Activated B cell treated with CpG ODN at 0.5 μM for 24 hours (primary cell): ENCODE data around the gene DRC1. TPM values are rescaled to one million over a fixed set of nuclear protein-coding genes. Genes with fewer than 3 reads are reported as not detected.
A peak's percentile ranks its signal among the peaks of the same experiment; 100 is the strongest.

Experiments used
- ATAC-seq: fragments of 200-7000 bp; cut with Tn5 transposase; one replicate; pipeline ENCODE4 v1.10.0; 2021; ENCODE audit warnings: low read depth, mild to moderate bottlenecking, moderate library complexity
- CTCF ChIA-PET: fragments of 350-600 bp; sonication (Branson Sonifier 250); formaldehyde crosslinking; loops from one replicate; lab custom pipeline; 2021; ENCODE audit warnings: antibody characterized with exemption; lab: Charles Lee
- POLR2A ChIA-PET: fragments of 350-600 bp; sonication (Branson Sonifier 250); formaldehyde crosslinking; loops from one replicate; lab custom pipeline; 2021; ENCODE audit warnings: antibody characterized with exemption; lab: Charles Lee
- DNase-seq: peaks from one replicate; pipeline ENCODE4 v3.0.0; 2022
- H3K27ac Mint-ChIP-seq: one replicate; pipeline ENCODE4 v1.8.0; 2020; ENCODE audit warnings: mixed read lengths
- H3K27me3 Mint-ChIP-seq: one replicate; pipeline ENCODE4 v1.8.0; 2021; ENCODE audit warnings: mixed read lengths
- H3K36me3 Mint-ChIP-seq: one replicate; pipeline ENCODE4 v1.8.0; 2021; ENCODE audit warnings: low read depth, mixed read lengths
- H3K4me1 Mint-ChIP-seq: one replicate; pipeline ENCODE4 v1.8.0; 2021; ENCODE audit warnings: mixed read lengths
- H3K4me3 Mint-ChIP-seq: one replicate; pipeline ENCODE4 v1.8.0; 2020; ENCODE audit warnings: mild to moderate bottlenecking, mixed read lengths
- H3K9me3 Mint-ChIP-seq: one replicate; pipeline ENCODE4 v1.8.0; 2020; ENCODE audit warnings: mixed read lengths
- CTCF ChIP-seq: fragments of 200-600 bp; IDR thresholded peaks from one replicate; pipeline ENCODE4 v1.8.0; 2022; ENCODE audit warnings: antibody characterized with exemption, mild to moderate bottlenecking
- intact Hi-C: fragments of 100-400 bp; cut with micrococcal nuclease; formaldehyde crosslinking; loops from one replicate; pipeline ENCODE4 v1.15.1; 2024
- total RNA-seq: library from RNA; stranded (reverse); gene quantifications from 2 replicates; pipeline ENCODE4 v1.2.3, GENCODE V29; 2022

DRC1 gene
- total RNA-seq, 1 donor from 2014 or later, result not detected

GRCh38 chr2:26500406-26500805 is 98.7 kb downstream of the DRC1 start:
- ChIA-PET CTCF (no interaction called here), POLR2A (no interaction called here)
- H3K36me3 Mint-ChIP-seq, result no peaks in the 10 kb centered on the region
- H3K4me1 Mint-ChIP-seq, result peaks cover 8% of the 10 kb centered on the region
- ATAC-seq, result no peak
- no peak for TF ChIP-seq CTCF
- H3K4me3 Mint-ChIP-seq, result no peak overlapping the region
- intact Hi-C loops, result no loop called here
- H3K27me3 Mint-ChIP-seq, result peaks cover 19% of the 10 kb centered on the region
- DNase-seq, result no peak
- H3K27ac Mint-ChIP-seq, result no peak overlapping the region
- no peaks in the 10 kb centered on the region for H3K9me3 Mint-ChIP-seq

GRCh38 chr2:26503231-26503880 is 101.6 kb downstream of the DRC1 start:
- Mint-ChIP-seq H3K27ac (no peak overlapping the region), H3K36me3 (no peaks in the 10 kb centered on the region), H3K4me3 (peak overlapping the region; percentile 64), H3K27me3 (peaks cover 14% of the 10 kb centered on the region), H3K9me3 (no peaks in the 10 kb centered on the region), H3K4me1 (peaks cover 8% of the 10 kb centered on the region)
- no peak for TF ChIP-seq CTCF
- intact Hi-C loops, result no loop called here
- CTCF ChIA-PET, result no interaction called here
- peak; percentile 30 for DNase-seq
- peak; percentile 71 for ATAC-seq
- POLR2A ChIA-PET, result no interaction called here

- peaks cover 8% of the 10 kb centered on the region for H3K4me1 Mint-ChIP-seq
- intact Hi-C loops, result no loop called here
- H3K4me3 Mint-ChIP-seq, result no peak overlapping the region
- ChIA-PET POLR2A (no interaction called here), CTCF (no interaction called here)
- H3K36me3 Mint-ChIP-seq, result no peaks in the 10 kb centered on the region
- no peak for ATAC-seq
- no peak for TF ChIP-seq CTCF
- H3K27me3 Mint-ChIP-seq, result peaks cover 14% of the 10 kb centered on the region
- H3K9me3 Mint-ChIP-seq, result no peaks in the 10 kb centered on the region
- no peak overlapping the region for H3K27ac Mint-ChIP-seq
- DNase-seq, result no peak
Observed at GRCh38 chr2:26504002-26504401, 102.3 kb downstream of the DRC1 start.

- TF ChIP-seq CTCF, result no peak
- ChIA-PET CTCF (no interaction called here), POLR2A (no interaction called here)
- ATAC-seq (no peak), DNase-seq (no peak)
- Mint-ChIP-seq H3K36me3 (no peaks in the 10 kb centered on the region), H3K27me3 (peaks cover 14% of the 10 kb centered on the region), H3K4me3 (no peak overlapping the region), H3K9me3 (no peaks in the 10 kb centered on the region), H3K4me1 (peaks cover 8% of the 10 kb centered on the region), H3K27ac (no peak overlapping the region)
- intact Hi-C loops, result no loop called here
Observed at GRCh38 chr2:26506279-26506678, 104.6 kb downstream of the DRC1 start.

Other genes starting within 250 kb of the DRC1 start
- 2.2 and 3.1 TPM in 2 replicates for gene GAREM2, start 228.8 kb upstream of the DRC1 start, total RNA-seq
- gene HADHA, start 157.3 kb upstream of the DRC1 start, total RNA-seq, result 127 and 128 TPM in 2 replicates
- 62.4 and 65.6 TPM in 2 replicates for gene HADHB, start 157.0 kb upstream of the DRC1 start, total RNA-seq
- 20.2 and 21.1 TPM in 2 replicates for gene SELENOI, start 55.8 kb upstream of the DRC1 start, total RNA-seq
- gene ADGRF3, start 55.1 kb upstream of the DRC1 start, total RNA-seq, result 0.76 and 1.0 TPM in 2 replicates
- not detected in 2 replicates for gene OTOF, start 76.2 kb downstream of the DRC1 start, total RNA-seq
- not detected in 2 replicates for gene CIB4, start 239.4 kb downstream of the DRC1 start, total RNA-seq